Dedifferentiated amniotic fluid mesenchymal stem cell (primary cell): ENCODE measurements around the gene ZNF761.
A peak's percentile ranks its signal among the peaks of the same experiment; 100 is the strongest.
"Not testable (repeated sequence)": the region's sequence is repeated elsewhere in the genome, so short reads cannot be mapped to it uniquely, and the experiment has no call there.

Experiments
- DNase-seq: peaks from one replicate; pipeline ENCODE4 v3.0.0-alpha.2; 2016; ENCODE audit errors: extremely low spot score

ZNF761 gene

GRCh38 chr19:53460131-53460721 lies 28.4 kb downstream of the ZNF761 start:
- not testable (repeated sequence) for DNase-seq

GRCh38 chr19:53461866-53462265 lies 30.1 kb downstream of the ZNF761 start:
- no peak for DNase-seq

GRCh38 chr19:53462861-53463260 lies 31.1 kb downstream of the ZNF761 start:
- DNase-seq = no peak

GRCh38 chr19:53463263-53463662 lies 31.5 kb downstream of the ZNF761 start:
- DNase-seq = no peak

GRCh38 chr19:53466726-53467484 lies 35.1 kb downstream of the ZNF761 start:
- DNase-seq = no peak

- peak; percentile 75 for DNase-seq
Observed at GRCh38 chr19:53467485-53468262, 35.9 kb downstream of the ZNF761 start, which contains the start of gene ZNF813. ZNF813 (plus strand) TSS chr19:53467733; CDS start chr19:53483823, 16,090 bp downstream.

- not testable (repeated sequence) for DNase-seq
Observed at GRCh38 chr19:53468628-53469027, 36.8 kb downstream of the ZNF761 start.

GRCh38 chr19:53471916-53472315 lies 40.1 kb downstream of the ZNF761 start:
- no peak for DNase-seq

- not testable (repeated sequence) for DNase-seq
Observed at GRCh38 chr19:53474832-53475231, 43.0 kb downstream of the ZNF761 start.

GRCh38 chr19:53475470-53475869 lies 43.7 kb downstream of the ZNF761 start:
- not testable (repeated sequence) for DNase-seq

GRCh38 chr19:53483751-53484150 lies 52.0 kb downstream of the ZNF761 start:
- DNase-seq = not testable (repeated sequence)

- no peak for DNase-seq
Observed at GRCh38 chr19:53485046-53486004, 53.5 kb downstream of the ZNF761 start.

GRCh38 chr19:53492153-53492552 lies 60.4 kb downstream of the ZNF761 start:
- DNase-seq = no peak

GRCh38 chr19:53497311-53498023 lies 65.7 kb downstream of the ZNF761 start:
- not testable (repeated sequence) for DNase-seq

GRCh38 chr19:53498024-53498395 lies 66.2 kb downstream of the ZNF761 start:
- not testable (repeated sequence) for DNase-seq

GRCh38 chr19:53503151-53503550 lies 71.4 kb downstream of the ZNF761 start:
- not testable (repeated sequence) for DNase-seq

- not testable (repeated sequence) for DNase-seq
Observed at GRCh38 chr19:53503671-53504364, 72.0 kb downstream of the ZNF761 start.

GRCh38 chr19:53504365-53504703 lies 72.5 kb downstream of the ZNF761 start:
- not testable (repeated sequence) for DNase-seq

- DNase-seq = no peak
Observed at GRCh38 chr19:53504885-53505284, 73.1 kb downstream of the ZNF761 start.

- DNase-seq = no peak
Observed at GRCh38 chr19:53506728-53507127, 74.9 kb downstream of the ZNF761 start.
